C4-2B (cell line): Measurements from ENCODE around the gene ATP6V1A.
A peak's percentile ranks its signal among the peaks of the same experiment; 100 is the strongest.
"Not testable (repeated sequence)": the region's sequence is repeated elsewhere in the genome, so short reads cannot be mapped to it uniquely, and the experiment has no call there.

Experiments used
- H3K27ac ChIP-seq: fragments of 450-650 bp; 2 replicates; pipeline ENCODE4 v1.5.1; 2017
- CTCF ChIP-seq: fragments of 450-650 bp; conservative IDR thresholded peaks from 2 replicates; pipeline ENCODE4 v1.5.1; 2017; ENCODE audit warnings: mild to moderate bottlenecking
- ZFX ChIP-seq: fragments of 450-650 bp; IDR thresholded peaks from 2 replicates; pipeline ENCODE4 v1.6.1; 2017

ATP6V1A gene

GRCh38 chr3:113839551-113839950 is 92.7 kb downstream of the ATP6V1A start:
- TF ChIP-seq ZFX (no peak), CTCF (no peak)
- no peak overlapping the region for H3K27ac ChIP-seq

GRCh38 chr3:113844622-113845222 is 97.9 kb downstream of the ATP6V1A start:
- no peak overlapping the region for H3K27ac ChIP-seq
- peak; percentile 79 for TF ChIP-seq CTCF
- TF ChIP-seq ZFX = no peak

- H3K27ac ChIP-seq = no peak overlapping the region
- TF ChIP-seq CTCF = no peak
- TF ChIP-seq ZFX = no peak
These were observed 100.4 kb downstream of the ATP6V1A start for GRCh38 chr3:113847247-113847646.

GRCh38 chr3:113847664-113848461 is 101.0 kb downstream of the ATP6V1A start:
- no peak overlapping the region for H3K27ac ChIP-seq
- TF ChIP-seq ZFX = no peak
- TF ChIP-seq CTCF = no peak

GRCh38 chr3:113849071-113849470 is 102.2 kb downstream of the ATP6V1A start:
- not testable (repeated sequence) for H3K27ac ChIP-seq

GRCh38 chr3:113849841-113850240 is 103.0 kb downstream of the ATP6V1A start:
- H3K27ac ChIP-seq = not testable (repeated sequence)

- H3K27ac ChIP-seq = not testable (repeated sequence)
These were observed 103.6 kb downstream of the ATP6V1A start for GRCh38 chr3:113850391-113850790.

GRCh38 chr3:113852506-113852905 is 105.7 kb downstream of the ATP6V1A start:
- no peak overlapping the region for H3K27ac ChIP-seq
- TF ChIP-seq CTCF (no peak), ZFX (no peak)
